ENCODE results near the gene FSIP2.

Gene FSIP2

DNA sequence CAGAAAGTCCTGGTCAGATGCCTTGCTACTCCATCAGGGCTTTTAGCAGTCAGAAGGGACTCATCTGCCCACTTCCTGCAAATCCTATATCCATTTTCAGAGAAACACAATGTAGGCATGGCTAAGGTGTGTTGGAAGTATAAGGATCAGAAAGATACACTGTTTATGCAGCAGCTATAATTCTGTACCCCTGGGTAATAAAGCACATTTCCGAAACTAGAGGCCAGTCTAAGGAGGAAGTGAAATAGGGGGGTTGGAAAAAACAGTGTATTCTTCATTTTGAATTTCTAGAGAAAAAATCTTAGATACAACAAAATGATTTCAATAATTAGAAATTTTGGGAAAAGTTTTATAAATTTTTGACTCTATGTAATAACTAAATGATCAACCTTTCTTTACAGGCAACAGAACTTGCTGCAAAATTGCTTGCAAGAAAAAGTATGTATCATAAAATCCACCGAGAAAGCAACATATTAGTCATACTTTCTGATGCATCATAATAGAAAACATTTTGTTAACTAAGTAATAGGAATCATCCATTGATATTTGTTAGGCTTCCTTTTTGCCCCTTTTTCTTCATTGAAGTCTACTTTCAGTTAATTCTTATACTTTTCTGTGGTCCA lies 47.4 kb downstream of the FSIP2 start:
- no peak overlapping the region for H3K4me3 ChIP-seq (ENCODE audit: low read depth, low read length)
- in situ Hi-C loops (cut with HindIII; ENCODE audit: low sequenced_read_pairs): no loop called here
- TF ChIP-seq, protein P1, sequence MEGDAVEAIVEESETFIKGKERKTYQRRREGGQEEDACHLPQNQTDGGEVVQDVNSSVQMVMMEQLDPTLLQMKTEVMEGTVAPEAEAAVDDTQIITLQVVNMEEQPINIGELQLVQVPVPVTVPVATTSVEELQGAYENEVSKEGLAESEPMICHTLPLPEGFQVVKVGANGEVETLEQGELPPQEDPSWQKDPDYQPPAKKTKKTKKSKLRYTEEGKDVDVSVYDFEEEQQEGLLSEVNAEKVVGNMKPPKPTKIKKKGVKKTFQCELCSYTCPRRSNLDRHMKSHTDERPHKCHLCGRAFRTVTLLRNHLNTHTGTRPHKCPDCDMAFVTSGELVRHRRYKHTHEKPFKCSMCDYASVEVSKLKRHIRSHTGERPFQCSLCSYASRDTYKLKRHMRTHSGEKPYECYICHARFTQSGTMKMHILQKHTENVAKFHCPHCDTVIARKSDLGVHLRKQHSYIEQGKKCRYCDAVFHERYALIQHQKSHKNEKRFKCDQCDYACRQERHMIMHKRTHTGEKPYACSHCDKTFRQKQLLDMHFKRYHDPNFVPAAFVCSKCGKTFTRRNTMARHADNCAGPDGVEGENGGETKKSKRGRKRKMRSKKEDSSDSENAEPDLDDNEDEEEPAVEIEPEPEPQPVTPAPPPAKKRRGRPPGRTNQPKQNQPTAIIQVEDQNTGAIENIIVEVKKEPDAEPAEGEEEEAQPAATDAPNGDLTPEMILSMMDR (IDR thresholded peaks at IDR 0.05; ENCODE audit: low read depth, low read length, missing control alignments): no peak
- DNase-seq (ENCODE audit: low read depth): no peak

- peak; percentile 33 for DNase-seq (ENCODE audit: low read depth)
- TF ChIP-seq, protein P1 (IDR thresholded peaks at IDR 0.05; ENCODE audit: low read depth, low read length, missing control alignments): no peak
- no peak overlapping the region for H3K4me3 ChIP-seq (ENCODE audit: low read depth, low read length)
- in situ Hi-C loops (cut with HindIII; ENCODE audit: low sequenced_read_pairs): no loop called here
These were observed 48.9 kb downstream of the FSIP2 start for GRCh38 chr2:185787227-185788145.

DNA sequence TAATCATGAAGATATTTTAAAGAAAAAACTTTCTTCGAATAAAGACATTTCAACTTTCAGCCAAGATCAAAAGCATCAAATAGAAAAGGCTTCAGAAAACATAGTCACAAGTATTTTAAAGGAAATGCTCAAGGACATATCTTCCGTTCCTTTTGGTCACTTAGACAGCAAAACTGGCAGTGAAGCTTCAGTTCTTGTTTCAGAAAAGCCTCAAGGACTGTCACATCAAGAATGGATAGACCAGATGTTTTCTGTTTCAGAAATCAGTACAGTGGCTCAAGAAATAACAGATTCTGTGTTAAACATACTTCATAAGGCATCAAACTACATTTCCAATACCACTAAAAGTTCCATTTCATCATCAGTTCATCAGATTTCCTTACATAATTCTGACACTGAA lies 51.8 kb downstream of the FSIP2 start:
- TF ChIP-seq, protein P1 (IDR thresholded peaks at IDR 0.05; ENCODE audit: low read depth, low read length, missing control alignments): no peak
- in situ Hi-C loops (cut with HindIII; ENCODE audit: low sequenced_read_pairs): no loop called here
- DNase-seq (ENCODE audit: low read depth): no peak
- no peak overlapping the region for H3K4me3 ChIP-seq (ENCODE audit: low read depth, low read length)

DNA sequence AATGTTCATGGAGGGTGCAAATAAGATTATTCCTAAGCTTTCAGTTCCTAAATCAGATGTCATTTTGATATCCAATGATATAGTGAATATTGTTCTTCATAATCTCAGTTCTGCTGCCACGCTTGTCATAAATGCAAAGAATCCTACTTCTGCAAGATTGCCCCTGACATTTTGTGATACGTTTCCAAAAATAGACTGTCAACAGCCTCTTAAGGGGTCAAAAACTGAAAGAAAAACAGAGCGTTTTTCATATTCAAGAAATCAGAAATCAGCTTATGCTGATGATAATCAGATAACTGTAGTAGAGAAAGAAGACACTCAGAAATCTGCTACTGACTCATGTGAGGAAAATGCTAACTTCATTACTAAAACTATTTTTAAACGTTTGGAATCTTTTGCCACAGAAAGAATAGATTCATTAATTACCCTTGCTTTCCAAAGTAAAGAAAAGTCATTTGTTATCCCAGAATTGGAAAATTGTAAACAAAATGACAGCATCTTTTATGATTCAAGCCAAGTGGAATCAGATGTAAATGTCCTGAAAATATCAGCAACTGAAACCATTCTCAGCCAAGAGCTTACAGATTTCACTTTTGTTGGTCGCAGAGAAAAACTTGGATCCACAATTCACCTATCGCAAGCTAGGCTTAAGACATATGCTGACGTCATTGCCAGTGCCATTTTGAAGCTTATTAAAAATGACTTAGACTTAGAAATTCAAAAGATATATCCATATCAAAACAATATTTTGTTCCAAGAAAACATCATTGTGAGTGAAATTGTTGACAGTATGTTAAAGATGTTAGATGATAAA lies 55.1 kb downstream of the FSIP2 start:
- no peak for DNase-seq (ENCODE audit: low read depth)
- in situ Hi-C loops (cut with HindIII; ENCODE audit: low sequenced_read_pairs): no loop called here
- TF ChIP-seq, protein P1 (IDR thresholded peaks at IDR 0.05; ENCODE audit: low read depth, low read length, missing control alignments): no peak
- no peak overlapping the region for H3K4me3 ChIP-seq (ENCODE audit: low read depth, low read length)

GRCh38 chr2:185796758-185797157 lies 58.2 kb downstream of the FSIP2 start:
- TF ChIP-seq, protein P1 (IDR thresholded peaks at IDR 0.05; ENCODE audit: low read depth, low read length, missing control alignments): no peak
- in situ Hi-C loops (cut with HindIII; ENCODE audit: low sequenced_read_pairs): no loop called here
- DNase-seq (ENCODE audit: low read depth): no peak
- H3K4me3 ChIP-seq (ENCODE audit: low read depth, low read length): no peak overlapping the region

GRCh38 chr2:185802926-185803325 lies 64.3 kb downstream of the FSIP2 start:
- DNase-seq (ENCODE audit: low read depth): no peak
- in situ Hi-C loops (cut with HindIII; ENCODE audit: low sequenced_read_pairs): no loop called here
- TF ChIP-seq, protein P1 (IDR thresholded peaks at IDR 0.05; ENCODE audit: low read depth, low read length, missing control alignments): no peak
- H3K4me3 ChIP-seq (ENCODE audit: low read depth, low read length): no peak overlapping the region
